Mucosa of rectum (tissue), 2 donors: ENCODE results near the gene KCNJ2.
A peak's percentile ranks its signal among the peaks of the same experiment; 100 is the strongest.

ENCODE experiments used
- H3K27ac ChIP-seq, 2 donors: one replicate each; pipeline ENCODE4 v1.7.0; 2013; ENCODE audit warnings: inconsistent platforms in 2 of 2, low read depth in 2 of 2, low read length in 2 of 2
- H3K27me3 ChIP-seq, 2 donors: one replicate each; pipeline ENCODE4 v1.7.0; 2013; ENCODE audit warnings: low read length in 2 of 2; ENCODE audit not compliant: control insufficient read depth in 2 of 2, insufficient read depth in 2 of 2
- H3K36me3 ChIP-seq, 2 donors: one replicate each; pipeline ENCODE4 v1.7.0; 2013; ENCODE audit warnings: low read length in 2 of 2; ENCODE audit not compliant: control insufficient read depth in 2 of 2, insufficient read depth in 2 of 2
- H3K4me1 ChIP-seq, 2 donors: one replicate each; pipeline ENCODE4 v1.7.0; 2013; ENCODE audit warnings: low read length in 2 of 2, mild to moderate bottlenecking in 1 of 2; ENCODE audit not compliant: control insufficient read depth in 2 of 2, insufficient read depth in 2 of 2
- H3K4me3 ChIP-seq, 2 donors: one replicate each; pipeline ENCODE4 v1.7.0; 2013; ENCODE audit warnings: low read length in 2 of 2
- H3K9ac ChIP-seq, 2 donors: one replicate each; pipeline ENCODE4 v1.7.0; 2013; ENCODE audit warnings: low read length in 2 of 2, low read depth in 1 of 2, mild to moderate bottlenecking in 1 of 2
- H3K9me3 ChIP-seq, 2 donors: one replicate each; pipeline ENCODE4 v1.7.0; 2013; ENCODE audit warnings: low read length in 2 of 2; ENCODE audit not compliant: control insufficient read depth in 2 of 2
- donor health status: healthy.
- donor health status: Normal muscosa, but diverticular disease.

Gene KCNJ2

DNA sequence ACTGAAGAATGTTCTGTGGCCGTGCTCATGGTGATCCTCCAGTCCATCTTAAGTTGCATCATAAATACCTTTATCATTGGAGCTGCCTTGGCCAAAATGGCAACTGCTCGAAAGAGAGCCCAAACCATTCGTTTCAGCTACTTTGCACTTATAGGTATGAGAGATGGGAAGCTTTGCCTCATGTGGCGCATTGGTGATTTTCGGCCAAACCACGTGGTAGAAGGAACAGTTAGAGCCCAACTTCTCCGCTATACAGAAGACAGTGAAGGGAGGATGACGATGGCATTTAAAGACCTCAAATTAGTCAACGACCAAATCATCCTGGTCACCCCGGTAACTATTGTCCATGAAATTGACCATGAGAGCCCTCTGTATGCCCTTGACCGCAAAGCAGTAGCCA is 36.8 kb upstream of the KCNJ2 start:
- Histone ChIP-seq H3K36me3 (no peaks in the 10 kb centered on the region), H3K9ac (no peak overlapping the region), H3K27me3 (no peaks in the 10 kb centered on the region), H3K9me3 (no peaks in the 10 kb centered on the region), H3K4me3 (no peak overlapping the region), H3K4me1 (peaks cover 0 to 10% of the 10 kb centered on the region in 2 donors), H3K27ac (no peak overlapping the region)

DNA sequence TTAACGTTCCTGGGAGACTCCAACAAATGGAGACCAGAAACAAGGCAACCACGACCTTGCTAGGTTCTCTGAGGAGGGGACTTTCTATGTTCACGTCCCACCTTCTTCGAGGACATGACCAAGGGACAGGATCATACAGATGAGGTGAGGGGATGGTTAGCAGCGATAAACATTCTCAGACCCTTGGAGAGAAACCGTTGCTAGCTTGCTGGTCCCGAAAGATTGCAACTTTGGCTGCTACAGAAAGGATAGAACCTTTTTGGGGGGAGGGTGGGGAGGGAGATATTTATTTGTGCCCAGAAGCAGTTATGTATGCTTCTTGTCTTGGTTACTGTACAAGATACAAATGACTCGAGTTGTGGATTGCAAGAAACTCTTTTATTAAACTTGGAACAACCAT is 35.3 kb upstream of the KCNJ2 start:
- Histone ChIP-seq H3K4me1 (peaks cover 0 to 16% of the 10 kb centered on the region in 2 donors), H3K27ac (no peak overlapping the region), H3K27me3 (no peaks in the 10 kb centered on the region), H3K4me3 (no peak overlapping the region), H3K36me3 (no peaks in the 10 kb centered on the region), H3K9me3 (no peaks in the 10 kb centered on the region), H3K9ac (no peak overlapping the region)

DNA sequence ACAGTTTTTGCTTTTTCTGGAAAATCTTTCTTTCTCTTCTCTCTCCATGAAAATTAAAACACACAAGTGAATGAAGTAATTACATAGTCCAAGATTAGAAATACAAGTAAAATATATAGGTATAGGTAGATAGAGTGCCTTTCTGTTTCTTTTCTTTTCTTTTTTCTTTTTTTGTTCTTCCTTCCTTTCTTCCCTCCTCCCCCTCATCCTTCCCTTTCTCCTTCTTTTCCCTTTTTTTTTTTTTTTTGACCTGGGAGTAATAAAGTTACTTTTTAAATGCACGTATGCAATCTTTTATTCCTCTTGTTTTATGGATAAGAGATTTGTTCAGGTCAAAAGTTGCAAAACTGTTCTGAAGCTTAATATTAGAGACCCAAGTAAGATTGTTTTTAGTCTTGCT is 34.6 kb upstream of the KCNJ2 start:
- no peak overlapping the region for H3K4me3 ChIP-seq
- H3K27ac ChIP-seq, result no peak overlapping the region
- H3K4me1 ChIP-seq, result peaks cover 0 to 19% of the 10 kb centered on the region in 2 donors
- H3K9me3 ChIP-seq, result no peaks in the 10 kb centered on the region
- H3K9ac ChIP-seq, result no peak overlapping the region
- no peaks in the 10 kb centered on the region for H3K27me3 ChIP-seq
- H3K36me3 ChIP-seq, result no peaks in the 10 kb centered on the region

DNA sequence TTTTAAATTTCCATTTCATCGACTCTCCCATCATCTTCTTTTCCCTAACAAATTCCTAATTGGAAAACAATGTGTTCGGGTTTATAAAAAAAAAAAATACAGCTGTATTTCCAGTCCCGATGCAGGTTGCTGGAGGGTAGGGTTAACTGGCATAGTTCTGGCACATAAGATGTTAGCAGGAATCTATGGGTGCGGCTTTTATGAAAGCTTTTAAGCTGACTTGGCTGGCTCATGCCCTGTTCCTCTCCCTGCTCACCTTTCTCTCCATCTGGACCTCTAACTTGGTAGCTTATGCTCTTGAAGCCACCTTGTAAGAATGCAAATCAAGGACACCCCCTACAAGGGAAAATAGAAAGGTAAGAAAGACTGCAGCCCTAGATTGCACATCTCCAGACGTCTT is 33.2 kb upstream of the KCNJ2 start:
- Histone ChIP-seq H3K4me3 (no peak overlapping the region), H3K9ac (no peak overlapping the region), H3K36me3 (no peaks in the 10 kb centered on the region), H3K27ac (peak overlapping the region in 1 of 2 donors; percentile 9), H3K27me3 (no peaks in the 10 kb centered on the region), H3K9me3 (no peaks in the 10 kb centered on the region), H3K4me1 (peaks cover 0 to 19% of the 10 kb centered on the region in 2 donors)

GRCh38 chr17:70137451-70138230 is 31.7 kb upstream of the KCNJ2 start:
- Histone ChIP-seq H3K27me3 (no peaks in the 10 kb centered on the region), H3K9ac (peak overlapping the region; percentile 9 to 48), H3K36me3 (no peaks in the 10 kb centered on the region), H3K4me3 (peak overlapping the region; percentile 52 to 71), H3K27ac (peak overlapping the region; percentile 61 to 74), H3K9me3 (no peaks in the 10 kb centered on the region), H3K4me1 (peaks cover 0 to 19% of the 10 kb centered on the region in 2 donors)

GRCh38 chr17:70138291-70138865 is 31.0 kb upstream of the KCNJ2 start:
- no peak overlapping the region for H3K27ac ChIP-seq
- H3K36me3 ChIP-seq, result no peaks in the 10 kb centered on the region
- H3K9me3 ChIP-seq, result no peaks in the 10 kb centered on the region
- H3K27me3 ChIP-seq, result no peaks in the 10 kb centered on the region
- H3K4me3 ChIP-seq, result no peak overlapping the region
- peaks cover 0 to 19% of the 10 kb centered on the region in 2 donors for H3K4me1 ChIP-seq
- H3K9ac ChIP-seq, result no peak overlapping the region

DNA sequence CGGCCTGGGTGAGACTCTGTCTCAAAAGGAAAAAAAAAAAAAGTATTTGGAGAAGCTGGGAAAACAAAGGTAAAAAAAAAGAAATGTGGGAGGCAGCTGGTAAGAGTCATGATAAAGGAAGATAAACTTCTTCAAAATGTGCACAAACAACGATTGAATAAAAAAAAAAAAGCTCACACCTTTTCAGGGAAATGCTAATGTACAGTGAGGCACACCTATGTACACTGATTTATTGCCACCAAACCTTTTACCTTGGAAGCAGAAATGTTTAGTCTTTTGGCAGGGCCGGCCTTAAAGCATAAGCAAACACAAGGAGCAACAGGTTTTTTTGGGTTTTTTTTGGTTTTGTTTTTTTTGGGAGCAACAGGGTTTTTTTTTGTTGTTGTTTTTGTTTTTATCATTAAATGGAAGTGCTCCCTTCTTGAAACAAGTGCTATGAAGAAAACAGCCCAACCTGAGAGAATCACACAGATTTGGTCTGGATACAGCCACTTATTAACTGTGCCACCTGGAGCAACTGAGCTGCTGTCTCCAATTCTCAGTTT is 29.8 kb upstream of the KCNJ2 start:
- Histone ChIP-seq H3K36me3 (no peaks in the 10 kb centered on the region), H3K4me1 (peaks cover 0 to 19% of the 10 kb centered on the region in 2 donors), H3K9me3 (no peaks in the 10 kb centered on the region), H3K9ac (no peak overlapping the region), H3K27ac (no peak overlapping the region), H3K27me3 (no peaks in the 10 kb centered on the region), H3K4me3 (no peak overlapping the region)

- H3K36me3 ChIP-seq, result no peaks in the 10 kb centered on the region
- H3K27me3 ChIP-seq, result no peaks in the 10 kb centered on the region
- no peak overlapping the region for H3K27ac ChIP-seq
- no peak overlapping the region for H3K9ac ChIP-seq
- H3K4me1 ChIP-seq, result peaks cover 0 to 3% of the 10 kb centered on the region in 2 donors
- H3K4me3 ChIP-seq, result no peak overlapping the region
- no peaks in the 10 kb centered on the region for H3K9me3 ChIP-seq
Measured at GRCh38 chr17:70144260-70144846, 25.0 kb upstream of the KCNJ2 start.

GRCh38 chr17:70153210-70153609 is 16.1 kb upstream of the KCNJ2 start:
- Histone ChIP-seq H3K4me1 (no peaks in the 10 kb centered on the region), H3K9ac (no peak overlapping the region), H3K9me3 (no peaks in the 10 kb centered on the region), H3K27ac (no peak overlapping the region), H3K4me3 (no peak overlapping the region), H3K36me3 (no peaks in the 10 kb centered on the region), H3K27me3 (no peaks in the 10 kb centered on the region)

GRCh38 chr17:70157151-70157550 is 12.2 kb upstream of the KCNJ2 start:
- no peaks in the 10 kb centered on the region for H3K27me3 ChIP-seq
- no peak overlapping the region for H3K9ac ChIP-seq
- H3K4me1 ChIP-seq, result no peaks in the 10 kb centered on the region
- H3K27ac ChIP-seq, result no peak overlapping the region
- H3K9me3 ChIP-seq, result no peaks in the 10 kb centered on the region
- H3K36me3 ChIP-seq, result no peaks in the 10 kb centered on the region
- no peak overlapping the region for H3K4me3 ChIP-seq
